BLaER1 (cell line): ENCODE results near the gene CNDP2.

Experiments
- H3K27ac ChIP-seq: shearing (Covaris generic); formaldehyde crosslinking; 2 replicates; pipeline ENCODE4 v1.8.1; 2022
- H3K27me3 ChIP-seq: shearing (Covaris generic); formaldehyde crosslinking; 2 replicates; pipeline ENCODE4 v1.8.1; 2022
- H3K36me3 ChIP-seq: shearing (Covaris generic); formaldehyde crosslinking; 2 replicates; pipeline ENCODE4 v1.8.1; 2022
- H3K4me1 ChIP-seq: shearing (Covaris generic); formaldehyde crosslinking; 2 replicates; pipeline ENCODE4 v1.8.1; 2022
- H3K4me2 ChIP-seq: shearing (Covaris generic); formaldehyde crosslinking; 2 replicates; pipeline ENCODE4 v1.8.1; 2022
- H3K4me3 ChIP-seq: shearing (Covaris generic); formaldehyde crosslinking; 2 replicates; pipeline ENCODE4 v1.8.1; 2022
- H3K9ac ChIP-seq: shearing (Covaris generic); formaldehyde crosslinking; 2 replicates; pipeline ENCODE4 v1.8.1; 2022
- H3K9me3 ChIP-seq: shearing (Covaris generic); formaldehyde crosslinking; 2 replicates; pipeline ENCODE4 v1.8.1; 2022
- H4K20me1 ChIP-seq: shearing (Covaris generic); formaldehyde crosslinking; 2 replicates; pipeline ENCODE4 v1.8.1; 2022
- Cebpa-rat ChIP-seq: shearing (Covaris generic); IDR thresholded peaks from 2 replicates; pipeline ENCODE4 v1.8.1; 2022

Gene CNDP2

DNA sequence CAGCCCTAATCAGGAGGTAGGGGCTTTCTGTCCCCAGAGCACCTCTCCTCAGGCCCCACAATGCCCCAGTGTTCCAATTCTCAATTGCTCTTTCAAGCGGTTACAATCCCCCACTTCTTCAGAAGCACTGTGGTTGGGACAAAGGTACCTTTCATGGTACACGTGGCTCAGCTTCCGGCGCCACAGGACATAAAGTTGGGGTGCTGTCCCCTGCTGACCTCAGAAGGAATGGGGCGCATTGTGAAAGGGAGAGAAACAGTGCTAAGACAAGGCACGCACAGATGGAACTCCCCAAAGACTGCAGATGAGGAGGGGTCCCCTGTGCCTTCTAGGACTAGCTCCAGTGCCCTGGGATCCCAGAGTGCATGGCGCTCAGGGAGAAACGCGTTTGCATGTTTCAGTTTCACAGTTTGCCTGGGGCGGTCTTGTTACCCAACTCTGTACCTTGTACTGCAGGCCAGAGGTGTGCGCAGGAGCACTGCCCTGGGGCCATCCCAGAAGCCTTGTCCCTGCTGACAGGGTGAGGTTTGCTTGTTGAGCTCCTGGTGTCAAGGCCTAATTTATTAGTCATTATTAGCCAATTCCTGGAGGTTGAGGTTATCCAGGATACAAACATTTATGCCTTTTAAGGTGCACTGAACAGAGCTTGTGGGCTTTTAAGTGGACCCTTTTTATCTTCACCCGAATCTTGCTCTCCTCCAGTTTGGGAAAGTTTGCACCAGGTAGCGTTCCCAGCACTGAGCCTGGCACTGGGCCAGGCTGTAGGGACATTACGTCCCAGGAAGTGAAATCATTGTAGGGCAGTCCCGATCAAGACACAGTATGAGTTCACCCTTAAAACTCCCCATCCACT is 45.8 kb downstream of the CNDP2 start:
- H3K4me1 ChIP-seq = no peaks in the 10 kb centered on the region
- H3K27ac ChIP-seq = no peak overlapping the region
- H3K4me3 ChIP-seq = no peak overlapping the region
- no peak overlapping the region for H3K4me2 ChIP-seq
- TF ChIP-seq Cebpa-rat = no peak
- no peaks in the 10 kb centered on the region for H3K27me3 ChIP-seq
- H4K20me1 ChIP-seq = no peaks in the 10 kb centered on the region
- no peaks in the 10 kb centered on the region for H3K36me3 ChIP-seq
- H3K9ac ChIP-seq = no peak overlapping the region
- H3K9me3 ChIP-seq = no peaks in the 10 kb centered on the region; the same call in 1 of the 2 replicates

DNA sequence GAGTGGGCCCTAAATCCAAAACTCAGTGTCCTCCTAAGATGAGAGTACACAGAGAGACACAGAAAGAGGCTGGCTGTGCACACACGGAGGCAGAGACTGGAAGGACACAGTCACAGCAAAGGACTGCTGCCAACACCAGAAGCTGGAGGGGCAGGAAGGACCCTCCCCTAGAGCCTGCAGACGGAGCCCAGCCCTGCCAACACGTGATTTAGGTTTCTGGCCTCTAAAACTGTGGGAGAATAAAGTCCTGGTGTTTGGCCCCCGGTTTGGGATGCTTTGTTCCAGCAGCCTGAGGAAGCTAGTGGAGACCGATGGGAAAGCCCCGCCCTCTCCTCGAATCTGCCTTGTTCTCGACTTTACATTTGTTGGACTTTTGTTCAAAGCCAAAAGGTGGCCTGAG is 48.7 kb downstream of the CNDP2 start:
- H3K27me3 ChIP-seq = no peaks in the 10 kb centered on the region
- H3K9me3 ChIP-seq = peaks cover 27% of the 10 kb centered on the region
- no peak overlapping the region for H3K4me3 ChIP-seq
- no peak for TF ChIP-seq Cebpa-rat
- no peak overlapping the region for H3K4me2 ChIP-seq
- H3K9ac ChIP-seq = no peak overlapping the region
- no peak overlapping the region for H3K27ac ChIP-seq
- H4K20me1 ChIP-seq = no peaks in the 10 kb centered on the region
- no peaks in the 10 kb centered on the region for H3K36me3 ChIP-seq
- H3K4me1 ChIP-seq = no peaks in the 10 kb centered on the region

DNA sequence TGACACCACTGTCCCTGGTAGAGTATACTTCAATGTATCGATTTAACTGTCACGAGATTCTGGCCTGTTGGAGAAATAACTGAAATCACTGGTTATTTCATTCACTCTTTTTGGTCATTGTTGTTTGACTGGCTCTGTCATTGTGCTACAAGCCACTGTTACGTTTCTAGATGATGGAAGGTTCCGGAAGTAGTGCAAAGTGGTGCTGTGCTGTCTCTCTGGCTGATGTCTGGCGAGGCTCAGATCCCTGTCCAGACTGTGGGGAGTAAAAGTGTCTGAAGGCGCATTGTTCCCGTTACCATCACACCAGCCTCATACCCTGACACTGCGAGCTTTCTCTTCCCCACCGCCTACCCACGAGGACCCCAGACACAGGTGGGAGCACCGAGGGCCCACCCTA is 49.8 kb downstream of the CNDP2 start:
- Histone ChIP-seq H3K9me3 (peaks cover 38% of the 10 kb centered on the region), H3K36me3 (no peaks in the 10 kb centered on the region), H3K4me2 (no peak overlapping the region), H3K27me3 (no peaks in the 10 kb centered on the region), H3K9ac (no peak overlapping the region), H3K4me1 (no peaks in the 10 kb centered on the region), H4K20me1 (no peaks in the 10 kb centered on the region), H3K4me3 (no peak overlapping the region), H3K27ac (no peak overlapping the region)
- no peak for TF ChIP-seq Cebpa-rat

DNA sequence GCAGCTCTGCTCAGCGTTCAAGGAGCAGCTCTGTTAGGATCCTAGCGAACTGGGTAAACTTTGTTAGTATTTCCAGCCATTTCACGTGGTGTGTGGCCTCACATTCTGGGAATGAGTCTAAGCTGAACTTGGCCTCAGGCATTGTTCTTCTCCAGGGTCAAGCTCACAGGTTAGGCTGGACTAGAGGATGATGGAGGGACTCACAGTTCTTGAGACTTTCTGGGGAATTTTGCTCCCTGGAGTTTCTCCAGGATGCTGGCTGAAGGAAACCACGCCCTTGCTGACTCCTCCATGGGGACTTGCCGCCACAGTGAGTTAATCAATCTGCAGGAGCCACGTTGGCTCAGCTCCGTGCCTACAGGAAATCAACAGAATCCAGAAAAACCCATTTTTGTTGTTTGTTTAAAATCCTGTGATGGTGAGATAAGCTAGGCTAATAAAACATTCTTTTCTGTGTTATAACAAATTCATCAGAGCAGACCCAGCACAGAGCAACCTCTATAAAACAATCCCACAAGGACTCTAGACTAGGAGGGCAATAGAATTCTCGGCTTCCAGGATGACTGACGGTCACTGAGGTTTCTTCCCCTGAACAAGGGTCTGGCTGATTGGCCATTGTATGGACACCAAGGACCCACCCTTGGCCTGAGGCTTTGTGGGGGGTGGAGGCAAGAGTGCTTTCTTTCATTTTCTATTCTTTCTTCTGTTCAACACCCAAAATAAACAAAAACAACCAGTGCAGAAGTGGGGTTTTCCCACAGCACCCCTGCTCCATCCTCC is 50.8 kb downstream of the CNDP2 start:
- no peak overlapping the region for H3K9ac ChIP-seq
- no peaks in the 10 kb centered on the region for H3K4me1 ChIP-seq
- H3K27ac ChIP-seq = no peak overlapping the region
- no peaks in the 10 kb centered on the region for H4K20me1 ChIP-seq
- H3K4me2 ChIP-seq = no peak overlapping the region
- no peaks in the 10 kb centered on the region for H3K27me3 ChIP-seq
- TF ChIP-seq Cebpa-rat = no peak
- no peaks in the 10 kb centered on the region for H3K36me3 ChIP-seq
- H3K4me3 ChIP-seq = no peak overlapping the region
- H3K9me3 ChIP-seq = peaks cover 39% of the 10 kb centered on the region

DNA sequence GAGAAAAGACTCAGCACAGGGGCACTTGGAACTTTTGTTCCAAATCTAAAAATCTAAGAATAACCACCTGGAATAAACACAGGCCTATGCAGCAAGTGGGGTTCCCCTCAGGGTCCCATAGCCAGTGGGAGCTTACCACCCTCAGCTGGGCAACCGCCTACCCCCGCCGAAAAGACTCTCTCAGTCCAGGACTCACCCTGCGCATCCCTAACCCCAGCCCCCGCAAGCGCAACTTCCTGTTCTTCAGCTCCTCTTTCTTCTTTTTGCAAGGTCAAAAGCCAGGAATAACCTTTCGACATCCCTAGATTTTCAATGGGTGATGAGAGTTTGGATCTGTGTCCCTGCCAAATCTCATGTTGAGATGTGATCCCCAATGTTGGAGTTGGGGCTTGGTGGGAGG is 51.7 kb downstream of the CNDP2 start:
- Histone ChIP-seq H3K9ac (no peak overlapping the region), H3K9me3 (peaks cover 39% of the 10 kb centered on the region), H3K4me2 (no peak overlapping the region), H3K36me3 (no peaks in the 10 kb centered on the region), H3K27ac (no peak overlapping the region), H3K27me3 (no peaks in the 10 kb centered on the region), H3K4me3 (no peak overlapping the region), H4K20me1 (no peaks in the 10 kb centered on the region), H3K4me1 (no peaks in the 10 kb centered on the region)
- no peak for TF ChIP-seq Cebpa-rat

DNA sequence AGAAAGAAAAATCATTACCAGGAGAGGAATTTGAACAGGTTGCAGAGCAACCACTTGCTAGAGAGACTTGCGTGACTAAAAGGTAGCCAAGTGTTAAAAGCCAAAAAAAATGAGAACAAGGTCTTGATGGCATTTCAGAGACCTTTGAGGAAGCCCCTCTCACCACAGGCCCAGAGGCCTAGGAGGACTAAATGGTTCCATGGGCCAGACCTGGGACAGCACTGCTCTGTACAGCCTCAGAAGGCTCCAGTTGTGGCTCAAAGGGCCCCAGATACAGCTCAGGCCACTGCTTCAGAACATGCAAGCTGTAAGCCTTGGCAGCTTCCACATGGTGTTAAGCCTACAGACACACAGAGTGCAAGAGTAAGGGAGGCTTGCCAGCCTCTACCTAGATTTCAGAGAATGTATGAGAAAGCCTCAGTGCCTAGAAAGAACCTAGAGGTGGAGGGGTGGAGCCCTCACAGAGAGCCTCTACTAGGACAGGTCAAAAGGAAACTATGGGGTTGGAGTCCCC is 53.5 kb downstream of the CNDP2 start:
- H3K36me3 ChIP-seq = no peaks in the 10 kb centered on the region
- H4K20me1 ChIP-seq = no peaks in the 10 kb centered on the region
- no peaks in the 10 kb centered on the region for H3K27me3 ChIP-seq
- H3K27ac ChIP-seq = no peak overlapping the region
- peaks cover 39% of the 10 kb centered on the region for H3K9me3 ChIP-seq
- H3K4me2 ChIP-seq = no peak overlapping the region
- H3K9ac ChIP-seq = no peak overlapping the region
- H3K4me1 ChIP-seq = peaks cover 3% of the 10 kb centered on the region
- TF ChIP-seq Cebpa-rat = no peak
- peak overlapping the region; percentile 12; the same call in 1 of the 2 replicates for H3K4me3 ChIP-seq

DNA sequence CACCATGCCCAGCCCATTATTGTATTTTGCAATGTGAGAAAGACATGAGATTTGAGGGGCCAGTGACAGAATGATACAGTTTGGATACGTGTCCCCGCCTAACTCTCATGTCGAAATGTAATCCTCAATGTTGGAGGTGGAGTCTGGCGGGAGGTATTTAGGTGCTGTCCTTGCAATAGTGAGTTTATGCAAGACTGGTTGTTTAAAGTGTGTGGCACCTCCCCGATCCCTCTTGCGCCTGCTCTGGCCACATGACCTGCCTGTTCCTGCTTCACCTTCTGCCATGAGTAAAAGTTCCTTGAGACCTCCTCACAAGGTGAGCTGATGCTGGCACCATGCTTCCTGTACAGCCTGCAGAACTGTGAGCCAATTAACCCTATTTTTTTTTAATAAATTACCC is 54.7 kb downstream of the CNDP2 start:
- H3K9ac ChIP-seq = no peak overlapping the region
- H3K4me1 ChIP-seq = peaks cover 16% of the 10 kb centered on the region
- TF ChIP-seq Cebpa-rat = no peak
- no peak overlapping the region for H3K4me2 ChIP-seq
- H3K9me3 ChIP-seq = peaks cover 39% of the 10 kb centered on the region
- no peaks in the 10 kb centered on the region for H4K20me1 ChIP-seq
- H3K27me3 ChIP-seq = no peaks in the 10 kb centered on the region
- H3K4me3 ChIP-seq = no peak overlapping the region
- no peak overlapping the region for H3K27ac ChIP-seq
- no peaks in the 10 kb centered on the region for H3K36me3 ChIP-seq

DNA sequence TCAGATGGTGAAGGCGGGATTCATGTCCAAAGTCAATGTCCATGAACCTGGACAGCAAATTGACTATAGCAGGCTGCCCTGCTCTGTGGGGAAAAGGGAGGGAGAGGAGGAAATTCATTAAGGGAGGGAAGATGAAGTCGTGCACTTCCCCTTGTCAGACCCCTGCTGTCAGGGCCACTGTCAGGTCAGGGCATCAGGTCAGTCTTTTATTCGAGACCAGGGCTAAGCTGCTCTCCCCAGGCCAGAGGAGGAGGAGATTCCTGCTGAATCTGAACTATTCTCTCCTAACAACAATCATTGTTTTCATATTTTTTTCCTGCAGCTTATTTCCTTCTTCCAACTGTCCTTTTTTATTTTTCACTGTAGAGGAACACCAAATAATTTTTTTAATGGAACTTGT is 55.3 kb downstream of the CNDP2 start:
- H3K4me2 ChIP-seq = no peak overlapping the region
- no peak for TF ChIP-seq Cebpa-rat

DNA sequence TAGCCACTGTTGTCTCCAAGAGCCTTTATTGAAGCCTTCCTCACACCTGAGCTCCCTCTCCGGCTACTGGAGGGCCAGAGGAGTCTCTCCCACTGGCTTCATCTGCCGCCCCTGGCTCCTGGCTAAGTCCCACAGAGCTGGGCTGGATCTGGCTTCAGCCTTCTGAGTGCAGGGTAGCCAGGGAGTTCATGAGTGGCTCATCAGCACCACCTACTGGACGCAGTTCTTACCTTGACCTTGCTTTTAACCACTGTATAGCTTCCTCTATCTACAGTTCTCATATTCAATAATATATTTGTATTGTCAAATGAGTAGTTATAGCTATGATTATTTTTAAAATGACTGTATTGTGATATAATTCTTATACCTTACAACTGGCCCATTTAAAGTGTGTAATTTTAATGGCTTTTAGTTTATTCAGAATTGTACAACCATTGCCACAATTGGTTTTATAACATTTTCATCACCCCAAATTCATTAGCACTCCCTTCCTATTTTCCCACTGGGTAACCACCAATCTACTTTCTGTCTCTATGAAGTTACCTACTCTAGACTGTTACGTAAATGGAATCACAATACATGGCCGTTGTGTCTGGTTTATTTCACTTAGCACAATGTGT is 55.9 kb downstream of the CNDP2 start:
- Histone ChIP-seq H3K4me3 (no peak overlapping the region), H3K27ac (no peak overlapping the region), H3K4me1 (peaks cover 20% of the 10 kb centered on the region), H3K9ac (no peak overlapping the region), H3K4me2 (no peak overlapping the region), H3K36me3 (no peaks in the 10 kb centered on the region), H4K20me1 (no peaks in the 10 kb centered on the region), H3K27me3 (no peaks in the 10 kb centered on the region), H3K9me3 (peaks cover 39% of the 10 kb centered on the region)
- no peak for TF ChIP-seq Cebpa-rat

More for the DNA sequence above, 55.3 kb downstream of the CNDP2 start:
- H3K9me3 ChIP-seq = peaks cover 39% of the 10 kb centered on the region
- no peaks in the 10 kb centered on the region for H3K36me3 ChIP-seq
- peaks cover 20% of the 10 kb centered on the region for H3K4me1 ChIP-seq
- no peak overlapping the region for H3K4me3 ChIP-seq
- no peaks in the 10 kb centered on the region for H3K27me3 ChIP-seq
- H3K9ac ChIP-seq = no peak overlapping the region
- H3K27ac ChIP-seq = no peak overlapping the region
- no peaks in the 10 kb centered on the region for H4K20me1 ChIP-seq

DNA sequence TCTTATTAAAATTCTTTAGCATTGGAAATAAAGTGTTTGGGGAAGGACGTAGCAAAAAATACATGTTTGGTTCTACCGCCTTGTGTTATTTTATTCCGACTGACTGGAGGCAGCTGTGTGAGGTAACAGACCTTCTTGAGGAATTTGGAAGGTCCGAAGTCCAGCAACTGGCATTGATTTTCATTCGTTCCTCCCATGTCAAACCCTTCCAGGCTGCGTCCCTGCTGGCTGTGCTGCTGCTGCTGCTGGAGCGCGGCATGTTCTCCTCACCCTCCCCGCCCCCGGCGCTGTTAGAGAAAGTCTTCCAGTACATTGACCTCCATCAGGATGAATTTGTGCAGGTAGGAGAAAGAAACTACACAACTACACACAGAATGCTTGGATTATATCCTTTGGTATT is 60.0 kb downstream of the CNDP2 start:
- Histone ChIP-seq H3K27me3 (no peaks in the 10 kb centered on the region), H3K9ac (no peak overlapping the region), H3K27ac (no peak overlapping the region), H3K9me3 (no peaks in the 10 kb centered on the region), H3K4me1 (peaks cover 25% of the 10 kb centered on the region), H4K20me1 (no peaks in the 10 kb centered on the region), H3K36me3 (no peaks in the 10 kb centered on the region), H3K4me3 (no peak overlapping the region), H3K4me2 (peak overlapping the region; percentile 75; the same call in 1 of the 2 replicates)
- TF ChIP-seq Cebpa-rat = no peak
